B cell (primary cell): Measurements from ENCODE around the gene ALOXE3.

Experiments used
- CTCF ChIP-seq: fragments of 200-600 bp; IDR thresholded peaks from one replicate; pipeline ENCODE4 v1.8.0; 2022; ENCODE audit warnings: antibody characterized with exemption, mild to moderate bottlenecking
- EZH2 ChIP-seq: IDR thresholded peaks from 2 replicates; pipeline ENCODE4 v1.6.1; 2012; ENCODE audit warnings: borderline replicate concordance, low read depth, mild to moderate bottlenecking, moderate library complexity, low read length; ENCODE audit not compliant: insufficient read depth, poor library complexity, severe bottlenecking

- no peak for TF ChIP-seq CTCF
- no peak for TF ChIP-seq EZH2
Measured at GRCh38 chr17:8145811-8146210, 27.5 kb upstream of the ALOXE3 start.
